Tongue (tissue), 2 donors: ENCODE results near the gene TBC1D22A. TPM values are rescaled to one million over a fixed set of nuclear protein-coding genes. Genes with fewer than 3 reads are reported as not detected.

ENCODE experiments used
- DNase-seq: peaks from one replicate; pipeline ENCODE4 v3.0.0-alpha.2; 2015
- total RNA-seq: library from RNA; depleted of rRNA; stranded (reverse); fragments of >200 nt; gene quantifications from one replicate; pipeline ENCODE4 v1.2.3, GENCODE V29; 2014

Gene TBC1D22A
- total RNA-seq, 1 donor from 2014 or later = 14.3 TPM

GRCh38 chr22:47032956-47033647 lies 270.7 kb downstream of the TBC1D22A start:
- DNase-seq = no peak

GRCh38 chr22:47033648-47034000 lies 271.2 kb downstream of the TBC1D22A start:
- DNase-seq = no peak

- no peak for DNase-seq
Observed at GRCh38 chr22:47034076-47034808, 271.8 kb downstream of the TBC1D22A start.

GRCh38 chr22:47034905-47035419 lies 272.5 kb downstream of the TBC1D22A start:
- no peak for DNase-seq

GRCh38 chr22:47035425-47035881 lies 273.0 kb downstream of the TBC1D22A start:
- no peak for DNase-seq

GRCh38 chr22:47036352-47036751 lies 273.9 kb downstream of the TBC1D22A start:
- DNase-seq = no peak

GRCh38 chr22:47036936-47037485 lies 274.6 kb downstream of the TBC1D22A start:
- DNase-seq = no peak

- DNase-seq = no peak
Observed at GRCh38 chr22:47038206-47038835, 275.9 kb downstream of the TBC1D22A start.

- DNase-seq = no peak
Observed at GRCh38 chr22:47039356-47039755, 276.9 kb downstream of the TBC1D22A start.

- no peak for DNase-seq
Observed at GRCh38 chr22:47040486-47041270, 278.2 kb downstream of the TBC1D22A start.

GRCh38 chr22:47041271-47042115 lies 279.0 kb downstream of the TBC1D22A start:
- DNase-seq = no peak

- DNase-seq = no peak
Observed at GRCh38 chr22:47042116-47042825, 279.8 kb downstream of the TBC1D22A start.

GRCh38 chr22:47042861-47043496 lies 280.5 kb downstream of the TBC1D22A start:
- no peak for DNase-seq

GRCh38 chr22:47043835-47044721 lies 281.6 kb downstream of the TBC1D22A start:
- DNase-seq = peak; percentile 30

- no peak for DNase-seq
Observed at GRCh38 chr22:47044722-47045535, 282.5 kb downstream of the TBC1D22A start.

GRCh38 chr22:47045691-47046410 lies 283.4 kb downstream of the TBC1D22A start:
- no peak for DNase-seq
